Measurements from ENCODE around the gene ITGA2.

GRCh38 chr5:52988335-52989024 is 672 bp upstream of the ITGA2 start:
- no peak for TF ChIP-seq CTCF (IDR thresholded peaks at IDR 0.05)
- TF ChIP-seq POLR2A (IDR thresholded peaks at IDR 0.05), result no peak

All from testis (tissue), 2 donors.